Prostate gland (tissue), 2 donors: Measurements from ENCODE around the gene PEF1.

Source experiments
- CTCF ChIP-seq, 4 experiments: fragments of 200-600 bp in 2 of 4; fragments of 450-650 bp in 2 of 4; sonication (generic) in 2 of 4; IDR thresholded peaks; 1 replicate in 3 of 4; 2 replicates in 1 of 4; pipeline ENCODE4 v1.5.1; 2016 to 2019; ENCODE audit warnings: antibody characterized with exemption in 4 of 4, mild to moderate bottlenecking in 2 of 4, moderate library complexity in 2 of 4
- POLR2A ChIP-seq: fragments of 450-650 bp; IDR thresholded peaks from one replicate; pipeline ENCODE4 v1.6.1; 2016; ENCODE audit warnings: antibody characterized with exemption, mild to moderate bottlenecking
- POLR2AphosphoS5 ChIP-seq: sonication (generic); formaldehyde crosslinking; IDR thresholded peaks from one replicate; pipeline ENCODE4 v1.6.1; 2017; ENCODE audit warnings: antibody characterized with exemption

DNA sequence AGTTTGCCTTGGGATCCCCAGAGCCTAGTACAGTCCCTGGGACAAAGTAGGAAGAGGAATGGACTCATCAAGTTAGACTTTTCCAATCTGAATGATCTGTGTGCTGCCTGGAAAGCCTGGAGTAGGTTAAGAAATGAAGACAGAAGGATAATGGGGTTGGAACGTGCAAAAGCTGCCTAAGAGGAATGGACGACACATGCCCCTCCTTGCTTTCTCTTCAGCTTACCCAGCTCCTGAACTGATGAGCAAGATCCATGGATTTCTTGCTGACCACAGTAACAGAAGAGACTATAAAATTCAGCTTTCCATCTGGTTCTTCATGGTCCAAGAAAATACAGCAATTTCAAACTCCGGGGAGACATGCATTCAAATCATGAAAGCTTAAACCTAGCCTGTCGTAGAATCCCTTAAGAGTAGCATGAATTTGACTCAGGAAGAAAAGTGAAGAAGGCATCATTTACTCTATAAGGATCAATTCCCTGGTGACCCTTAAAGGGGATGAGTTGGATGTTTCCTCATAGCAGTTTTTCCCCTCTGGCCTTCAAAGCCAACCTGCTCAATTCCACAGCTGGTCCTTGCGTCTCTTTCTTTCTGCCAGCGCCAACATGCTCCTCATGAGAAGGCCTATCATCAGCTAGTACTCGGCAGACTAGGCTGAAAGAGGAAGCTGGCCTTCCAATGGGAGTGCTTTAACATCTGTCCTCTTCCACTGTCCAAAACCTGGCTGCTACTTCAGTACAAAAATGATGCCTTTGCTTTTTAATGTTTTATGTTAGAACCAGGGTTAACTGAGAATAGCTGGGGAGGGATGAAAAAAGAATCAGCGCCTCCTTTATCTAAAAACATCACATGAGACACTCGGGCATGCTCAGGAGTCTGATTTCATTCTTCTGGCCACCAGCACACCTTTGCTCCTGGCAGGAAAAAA is 5.7 kb upstream of the PEF1 start:
- TF ChIP-seq CTCF (IDR thresholded peaks at IDR 0.05) (no peak), POLR2AphosphoS5 (no peak), POLR2A (no peak)
